Smooth muscle cell (in vitro differentiated cells): Measurements from ENCODE around the gene SHOC2. TPM values are rescaled to one million over a fixed set of nuclear protein-coding genes. Genes with fewer than 3 reads are reported as not detected.

Experiments
- DNase-seq: peaks from one replicate; lab custom pipeline; 2025; ENCODE audit not compliant: unreplicated experiment; lab: John Stamatoyannopoulos, UW
- H2AFZ ChIP-seq: fragments of 200-600 bp; sonication (generic); 2 replicates; pipeline ENCODE4 v1.6.0; 2016; ENCODE audit warnings: antibody characterized with exemption, low read depth, mild to moderate bottlenecking
- H3F3A ChIP-seq: fragments of 200-600 bp; sonication (generic); 2 replicates; pipeline ENCODE4 v1.6.0; 2017; ENCODE audit warnings: antibody characterized with exemption, low read depth
- H3K27ac ChIP-seq: fragments of 200-600 bp; sonication (generic); 2 replicates; pipeline ENCODE4 v1.5.1; 2016; ENCODE audit warnings: low read depth, mild to moderate bottlenecking
- H3K27me3 ChIP-seq: fragments of 200-600 bp; sonication (generic); 2 replicates; pipeline ENCODE4 v1.6.1; 2016; ENCODE audit warnings: low read depth, mild to moderate bottlenecking
- H3K36me3 ChIP-seq: fragments of 200-600 bp; sonication (generic); 2 replicates; pipeline ENCODE4 v1.5.1; 2016; ENCODE audit warnings: low read depth
- H3K4me1 ChIP-seq: fragments of 200-600 bp; sonication (generic); 2 replicates; pipeline ENCODE4 v1.5.1; 2016; ENCODE audit warnings: low read depth
- H3K4me2 ChIP-seq: fragments of 200-600 bp; sonication (generic); 2 replicates; pipeline ENCODE4 v1.6.0; 2016; ENCODE audit warnings: mild to moderate bottlenecking
- H3K4me3 ChIP-seq: fragments of 200-600 bp; sonication (generic); 2 replicates; pipeline ENCODE4 v1.5.1; 2016; ENCODE audit warnings: mild to moderate bottlenecking
- H3K79me2 ChIP-seq: fragments of 200-600 bp; sonication (generic); 2 replicates; pipeline ENCODE4 v1.6.0; 2016; ENCODE audit warnings: low read depth, mild to moderate bottlenecking
- H3K9ac ChIP-seq: fragments of 200-600 bp; sonication (generic); 2 replicates; pipeline ENCODE4 v1.6.0; 2016; ENCODE audit warnings: low read depth
- H3K9me3 ChIP-seq: fragments of 200-600 bp; sonication (generic); replicated peaks from 2 replicates; pipeline ENCODE4 v1.5.1; 2016; ENCODE audit warnings: low read depth
- H4K20me1 ChIP-seq: fragments of 200-600 bp; sonication (generic); 2 replicates; pipeline ENCODE4 v1.6.0; 2016; ENCODE audit warnings: low read depth
- WGBS: methylation state at CpG from one replicate; pipeline ENCODE4 v1.1.7; 2016; ENCODE audit warnings: low lambda C conversion rate; 5-methylcytosine and 5-hydroxymethylcytosine counted together
- polyA plus RNA-seq: library from polyadenylated mRNA; unstranded; fragments of >200 nt; fragmentation: Nextera tagmentation; extraction: Ambion mirVana; gene quantifications from 2 replicates; pipeline ENCODE4 v1.2.1, GENCODE V29; 2016
- total RNA-seq: library from RNA; depleted of rRNA; stranded (reverse); fragments of >200 nt; gene quantifications from 2 replicates; pipeline ENCODE4 v1.2.3, GENCODE V29; 2014
- TF ChIP-seq, protein P1 (sequence below): fragments of 200-600 bp; sonication (generic); IDR thresholded peaks from 2 replicates; pipeline ENCODE4 v1.5.1; 2017; ENCODE audit warnings: borderline replicate concordance, mild to moderate bottlenecking, antibody characterized with exemption; ENCODE audit not compliant: insufficient read depth, poor library complexity, severe bottlenecking

The SHOC2 gene
- total and polyA plus RNA-seq, 2 experiments from 2014 or later = 19.3 to 45.1 TPM

DNA sequence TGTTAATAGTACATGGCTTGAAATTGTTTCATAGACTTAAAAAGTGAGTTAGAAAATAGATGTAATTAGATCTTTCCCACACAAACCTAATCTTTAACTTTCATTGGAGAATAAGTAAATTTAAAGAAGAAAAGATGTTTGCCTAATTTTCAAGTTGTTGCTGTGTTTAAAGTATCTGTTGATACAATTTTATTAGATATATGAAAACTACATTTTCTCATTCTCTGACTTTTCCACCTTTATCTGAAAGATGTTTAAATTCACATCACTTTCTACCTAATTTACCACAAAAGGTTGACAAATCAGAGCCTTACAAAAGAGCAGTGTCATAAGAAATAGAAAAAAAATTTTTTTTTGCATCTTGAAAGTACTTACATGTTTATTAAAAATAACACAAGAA is 45.8 kb downstream of the SHOC2 start:
- H3K4me2 ChIP-seq = no peak overlapping the region
- no peak overlapping the region for H3K27ac ChIP-seq
- H3K27me3 ChIP-seq = no peaks in the 10 kb centered on the region
- TF ChIP-seq, protein P1, sequence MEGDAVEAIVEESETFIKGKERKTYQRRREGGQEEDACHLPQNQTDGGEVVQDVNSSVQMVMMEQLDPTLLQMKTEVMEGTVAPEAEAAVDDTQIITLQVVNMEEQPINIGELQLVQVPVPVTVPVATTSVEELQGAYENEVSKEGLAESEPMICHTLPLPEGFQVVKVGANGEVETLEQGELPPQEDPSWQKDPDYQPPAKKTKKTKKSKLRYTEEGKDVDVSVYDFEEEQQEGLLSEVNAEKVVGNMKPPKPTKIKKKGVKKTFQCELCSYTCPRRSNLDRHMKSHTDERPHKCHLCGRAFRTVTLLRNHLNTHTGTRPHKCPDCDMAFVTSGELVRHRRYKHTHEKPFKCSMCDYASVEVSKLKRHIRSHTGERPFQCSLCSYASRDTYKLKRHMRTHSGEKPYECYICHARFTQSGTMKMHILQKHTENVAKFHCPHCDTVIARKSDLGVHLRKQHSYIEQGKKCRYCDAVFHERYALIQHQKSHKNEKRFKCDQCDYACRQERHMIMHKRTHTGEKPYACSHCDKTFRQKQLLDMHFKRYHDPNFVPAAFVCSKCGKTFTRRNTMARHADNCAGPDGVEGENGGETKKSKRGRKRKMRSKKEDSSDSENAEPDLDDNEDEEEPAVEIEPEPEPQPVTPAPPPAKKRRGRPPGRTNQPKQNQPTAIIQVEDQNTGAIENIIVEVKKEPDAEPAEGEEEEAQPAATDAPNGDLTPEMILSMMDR = no peak
- H3K9me3 ChIP-seq = no peaks in the 10 kb centered on the region
- H3K36me3 ChIP-seq = no peaks in the 10 kb centered on the region
- no peak for DNase-seq
- no peaks in the 10 kb centered on the region for H3K4me1 ChIP-seq
- H3K79me2 ChIP-seq = peaks cover 100% of the 10 kb centered on the region
- no peak overlapping the region for H3K9ac ChIP-seq
- H4K20me1 ChIP-seq = peaks cover 98% of the 10 kb centered on the region
- H3K4me3 ChIP-seq = no peak overlapping the region
- no peaks in the 10 kb centered on the region for H3F3A ChIP-seq
- H2AFZ ChIP-seq = no peak overlapping the region

DNA sequence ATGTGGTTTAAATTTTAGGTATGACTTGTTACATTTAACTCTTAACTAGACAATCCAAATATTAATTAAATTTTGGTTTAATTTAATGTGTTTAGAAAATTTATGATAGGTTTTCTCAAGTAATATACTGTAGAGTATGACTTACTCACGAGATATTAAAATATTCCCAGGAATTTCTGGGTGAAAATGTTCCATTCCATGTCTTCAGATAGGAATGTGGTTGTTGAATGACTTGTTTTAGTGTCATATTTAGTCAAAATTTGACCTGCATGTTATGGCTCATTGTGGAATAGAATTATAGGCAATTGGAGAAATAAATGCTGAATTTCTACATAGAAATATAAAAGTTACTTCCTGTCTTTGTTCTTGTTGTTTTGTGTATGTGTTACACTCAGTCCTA is 46.7 kb downstream of the SHOC2 start:
- Histone ChIP-seq H3K4me2 (no peak overlapping the region), H3K36me3 (no peaks in the 10 kb centered on the region), H3K4me3 (no peak overlapping the region), H3K4me1 (no peaks in the 10 kb centered on the region), H3F3A (no peaks in the 10 kb centered on the region), H3K79me2 (peaks cover 100% of the 10 kb centered on the region), H3K27ac (no peak overlapping the region), H4K20me1 (peaks cover 98% of the 10 kb centered on the region), H2AFZ (no peak overlapping the region), H3K9ac (no peak overlapping the region), H3K9me3 (no peaks in the 10 kb centered on the region), H3K27me3 (no peaks in the 10 kb centered on the region)
- WGBS = 91% methylated on average over 1 of the region's 1 CpG
- TF ChIP-seq, protein P1 = no peak
- no peak for DNase-seq

- Histone ChIP-seq H3K9me3 (no peaks in the 10 kb centered on the region), H3F3A (no peaks in the 10 kb centered on the region), H3K4me3 (no peak overlapping the region), H3K9ac (no peak overlapping the region), H3K4me1 (no peaks in the 10 kb centered on the region), H3K79me2 (peaks cover 100% of the 10 kb centered on the region), H3K27me3 (no peaks in the 10 kb centered on the region), H3K4me2 (no peak overlapping the region), H3K36me3 (no peaks in the 10 kb centered on the region), H2AFZ (no peak overlapping the region), H4K20me1 (peaks cover 97% of the 10 kb centered on the region), H3K27ac (no peak overlapping the region)
- TF ChIP-seq, protein P1 = no peak
- no peak for DNase-seq
- 91% methylated on average over 3 of the region's 3 CpGs for WGBS
Measured at GRCh38 chr10:110967009-110967630, 47.7 kb downstream of the SHOC2 start.

- Histone ChIP-seq H4K20me1 (peaks cover 97% of the 10 kb centered on the region), H3K4me1 (no peaks in the 10 kb centered on the region), H3K9ac (no peak overlapping the region), H3K79me2 (peaks cover 100% of the 10 kb centered on the region), H3K4me2 (no peak overlapping the region), H3K9me3 (no peaks in the 10 kb centered on the region), H2AFZ (no peak overlapping the region), H3K27me3 (no peaks in the 10 kb centered on the region), H3K4me3 (no peak overlapping the region), H3K27ac (no peak overlapping the region), H3F3A (no peaks in the 10 kb centered on the region), H3K36me3 (no peaks in the 10 kb centered on the region)
- TF ChIP-seq, protein P1 = no peak
- 2% methylated on average over 1 of the region's 1 CpG for WGBS
- no peak for DNase-seq
Measured at GRCh38 chr10:110967645-110968044, 48.2 kb downstream of the SHOC2 start.
